Measurements from ENCODE around the gene ALDH1A3.

DNA sequence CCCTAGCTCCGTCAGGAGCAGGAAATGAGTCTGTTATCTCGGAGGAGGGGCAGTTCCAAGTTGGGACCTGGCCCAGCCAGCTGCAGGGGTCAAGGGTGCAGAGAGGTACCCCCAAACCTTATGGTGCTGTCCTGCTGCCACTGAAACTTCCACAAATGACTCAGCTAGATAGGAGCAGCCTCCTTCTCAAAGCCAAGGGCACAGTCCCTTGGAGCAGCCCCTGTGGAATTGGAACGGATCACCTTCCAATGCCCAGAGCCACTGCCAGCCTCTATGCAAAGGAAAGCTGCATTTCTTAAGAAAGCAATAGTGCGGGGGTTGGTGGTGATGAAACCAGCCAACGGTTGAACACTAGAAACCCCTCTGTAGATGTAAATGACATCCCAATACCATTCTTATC lies 20.0 kb downstream of the ALDH1A3 start:
- no peak for TF ChIP-seq POLR2A (IDR thresholded peaks at IDR 0.05)
- no peak for TF ChIP-seq CTCF (IDR thresholded peaks at IDR 0.05)

Measured in stomach (tissue), 4 donors.